Mucosa of descending colon (tissue), 3 donors: ENCODE results near the gene COQ8A. TPM values are rescaled to one million over a fixed set of nuclear protein-coding genes. Genes with fewer than 3 reads are reported as not detected.

Experiments used
- ATAC-seq: fragments of 200-7000 bp; cut with Tn5 transposase; one replicate; pipeline ENCODE4 v1.9.1; 2020; ENCODE audit warnings: mild to moderate bottlenecking, moderate library complexity
- DNase-seq, 3 donors: peaks; one replicate each; pipeline ENCODE4 v3.0.0-alpha.2; 2020
- H3K36me3 ChIP-seq: fragments of 200-600 bp; one replicate; pipeline ENCODE4 v1.8.0; 2021; ENCODE audit warnings: low read depth, mild to moderate bottlenecking
- H3K4me1 ChIP-seq: fragments of 200-600 bp; one replicate; pipeline ENCODE4 v1.8.0; 2021; ENCODE audit warnings: low read depth, mild to moderate bottlenecking
- H3K4me3 ChIP-seq: fragments of 200-600 bp; one replicate; pipeline ENCODE4 v1.8.0; 2021; ENCODE audit warnings: mild to moderate bottlenecking
- H3K9me3 ChIP-seq: fragments of 200-600 bp; one replicate; pipeline ENCODE4 v1.8.0; 2021; ENCODE audit warnings: mild to moderate bottlenecking
- intact Hi-C, 2 donors: fragments of 100-400 bp; cut with DNase I in 1 of 2; cut with micrococcal nuclease in 1 of 2; formaldehyde crosslinking; loops; one replicate each; pipeline versions ENCODE4 v1.11.0 to v1.11.1; 2022; cut with DNase I, micrococcal nuclease
- total RNA-seq, 3 donors: library from RNA; stranded (reverse); fragmentation: NEBNext Ultra II Directional in 2 of 3; extraction: Animal tissue kit (Norgen Biotek cat#: 25700) in 2 of 3; gene quantifications; one replicate each; pipeline versions ENCODE4 v1.2.1 to v1.2.4, GENCODE V29; 2021 to 2023
- TF ChIP-seq, protein P1 (sequence below): fragments of 200-600 bp; IDR thresholded peaks from one replicate; pipeline ENCODE4 v1.8.0; 2022; ENCODE audit warnings: antibody characterized with exemption, mild to moderate bottlenecking
- donor health status: DM: no; HTN: no; CAD: no; lungs with moderate emphysema.
- donor health status: DM: no; HTN: no; CAD: no.
- donor health status: DM: no; HTN: yes; CAD: no.

COQ8A gene
- total RNA-seq, 3 donors from 2014 or later: 47.3 to 77.9 (median 67.1) TPM

DNA sequence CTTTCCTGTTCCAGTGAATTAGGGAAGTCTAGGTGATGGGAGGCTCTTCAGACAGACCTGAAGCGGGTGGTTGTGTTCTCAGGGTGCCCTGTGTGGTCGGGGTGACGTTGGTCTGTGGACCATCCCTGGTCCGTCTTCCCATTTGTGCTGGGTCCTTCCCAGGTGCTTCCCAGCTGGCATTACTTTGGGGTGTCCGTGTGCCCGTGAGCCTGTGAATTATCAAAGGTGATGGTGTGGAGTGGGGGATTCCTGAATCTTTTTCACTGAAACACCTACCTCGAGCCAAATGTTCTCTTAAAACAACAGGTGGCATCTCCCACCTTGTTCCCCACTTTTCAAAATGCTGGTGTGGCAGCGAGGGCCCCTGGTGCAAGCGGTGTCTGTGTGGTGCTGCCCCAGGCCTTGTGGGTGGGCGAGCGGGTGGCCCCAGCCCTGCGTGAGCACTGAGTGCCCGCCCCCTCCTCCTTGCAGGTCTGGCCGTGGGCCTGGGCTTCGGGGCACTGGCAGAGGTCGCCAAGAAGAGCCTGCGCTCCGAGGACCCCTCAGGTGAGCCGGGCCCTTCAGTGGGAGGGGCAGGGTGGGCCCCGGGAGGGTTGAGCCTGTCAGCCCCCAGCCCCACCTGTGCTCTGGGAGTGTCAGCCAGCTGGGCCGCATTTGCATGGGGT, 37.0 kb downstream of the COQ8A start:
- DNase-seq: no peak
- Histone ChIP-seq H3K9me3 (no peaks in the 10 kb centered on the region), H3K4me1 (peaks cover 7% of the 10 kb centered on the region), H3K4me3 (no peak overlapping the region), H3K36me3 (no peaks in the 10 kb centered on the region)
- TF ChIP-seq, protein P1, sequence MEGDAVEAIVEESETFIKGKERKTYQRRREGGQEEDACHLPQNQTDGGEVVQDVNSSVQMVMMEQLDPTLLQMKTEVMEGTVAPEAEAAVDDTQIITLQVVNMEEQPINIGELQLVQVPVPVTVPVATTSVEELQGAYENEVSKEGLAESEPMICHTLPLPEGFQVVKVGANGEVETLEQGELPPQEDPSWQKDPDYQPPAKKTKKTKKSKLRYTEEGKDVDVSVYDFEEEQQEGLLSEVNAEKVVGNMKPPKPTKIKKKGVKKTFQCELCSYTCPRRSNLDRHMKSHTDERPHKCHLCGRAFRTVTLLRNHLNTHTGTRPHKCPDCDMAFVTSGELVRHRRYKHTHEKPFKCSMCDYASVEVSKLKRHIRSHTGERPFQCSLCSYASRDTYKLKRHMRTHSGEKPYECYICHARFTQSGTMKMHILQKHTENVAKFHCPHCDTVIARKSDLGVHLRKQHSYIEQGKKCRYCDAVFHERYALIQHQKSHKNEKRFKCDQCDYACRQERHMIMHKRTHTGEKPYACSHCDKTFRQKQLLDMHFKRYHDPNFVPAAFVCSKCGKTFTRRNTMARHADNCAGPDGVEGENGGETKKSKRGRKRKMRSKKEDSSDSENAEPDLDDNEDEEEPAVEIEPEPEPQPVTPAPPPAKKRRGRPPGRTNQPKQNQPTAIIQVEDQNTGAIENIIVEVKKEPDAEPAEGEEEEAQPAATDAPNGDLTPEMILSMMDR: no peak
- intact Hi-C loops: no loop called here
- no peak for ATAC-seq

DNA sequence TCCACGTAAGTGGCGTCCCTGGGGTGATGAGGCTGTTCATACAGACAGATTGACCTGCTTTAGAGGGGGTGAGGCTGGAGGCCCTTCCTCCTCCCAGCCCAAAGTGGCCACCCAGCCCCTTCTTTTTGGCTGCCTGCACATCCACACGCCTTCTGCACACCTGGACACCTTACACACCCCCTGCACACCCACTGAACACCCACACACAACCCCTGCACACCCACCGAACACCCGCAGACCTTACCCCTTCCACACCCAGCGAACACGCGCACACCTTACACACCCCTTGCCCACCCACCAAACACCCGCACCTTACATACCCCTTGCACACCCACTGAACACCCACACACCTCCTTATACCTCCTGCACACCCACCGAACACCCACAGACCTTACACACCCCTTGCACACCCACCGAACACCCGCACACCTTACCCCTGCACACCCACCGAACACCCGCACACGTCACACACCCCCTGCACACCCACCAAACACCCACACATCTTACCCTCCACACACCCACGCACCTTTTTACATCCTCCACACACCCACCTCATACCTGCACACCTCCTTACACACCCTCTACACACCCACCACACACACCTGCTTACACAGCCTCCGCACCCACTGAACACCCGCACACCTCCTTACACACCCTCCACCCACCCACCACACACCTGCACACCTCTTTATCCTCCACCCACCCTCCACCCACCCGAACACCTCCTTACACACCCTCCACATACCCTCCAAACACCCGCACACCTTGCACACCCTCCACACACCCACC, 37.7 kb downstream of the COQ8A start:
- no peak overlapping the region for H3K4me3 ChIP-seq
- TF ChIP-seq, protein P1: no peak
- intact Hi-C loops: no loop called here
- H3K9me3 ChIP-seq: no peaks in the 10 kb centered on the region
- H3K36me3 ChIP-seq: peaks cover 4% of the 10 kb centered on the region
- peaks cover 7% of the 10 kb centered on the region for H3K4me1 ChIP-seq
- DNase-seq: no peak
- ATAC-seq: no peak

DNA sequence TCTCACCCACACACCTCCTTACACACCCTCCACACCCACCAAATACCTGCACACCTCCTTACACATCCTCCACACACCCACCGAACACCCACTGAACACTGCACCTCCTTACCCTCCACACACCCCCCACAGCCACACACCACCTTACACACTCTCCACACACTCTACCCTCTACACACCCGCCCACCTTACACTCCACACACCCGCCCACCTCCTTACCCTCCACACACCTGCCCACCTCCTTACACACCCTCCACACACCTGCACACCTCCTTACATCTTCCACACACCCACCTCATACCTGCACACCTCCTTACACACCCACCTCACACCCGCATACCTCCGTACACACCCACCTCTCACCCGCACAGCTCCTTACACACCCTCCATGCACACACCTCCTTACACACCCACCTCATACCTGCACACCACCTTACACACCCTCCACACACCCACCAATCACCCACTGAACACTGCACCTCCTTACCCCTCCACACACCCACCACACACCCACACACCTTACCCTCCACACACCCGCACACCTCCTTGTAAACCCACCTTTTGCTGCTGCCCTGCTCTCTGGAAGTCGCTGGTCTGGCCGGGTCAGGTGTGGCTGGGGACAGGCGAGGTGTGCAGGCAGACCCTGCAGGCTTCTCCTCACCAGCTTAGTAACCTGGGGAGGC, 38.5 kb downstream of the COQ8A start:
- intact Hi-C loops: no loop called here
- DNase-seq (no peak), ATAC-seq (no peak)
- Histone ChIP-seq H3K36me3 (peaks cover 5% of the 10 kb centered on the region), H3K4me1 (peaks cover 4% of the 10 kb centered on the region), H3K4me3 (no peak overlapping the region), H3K9me3 (no peaks in the 10 kb centered on the region)
- TF ChIP-seq, protein P1: no peak

DNA sequence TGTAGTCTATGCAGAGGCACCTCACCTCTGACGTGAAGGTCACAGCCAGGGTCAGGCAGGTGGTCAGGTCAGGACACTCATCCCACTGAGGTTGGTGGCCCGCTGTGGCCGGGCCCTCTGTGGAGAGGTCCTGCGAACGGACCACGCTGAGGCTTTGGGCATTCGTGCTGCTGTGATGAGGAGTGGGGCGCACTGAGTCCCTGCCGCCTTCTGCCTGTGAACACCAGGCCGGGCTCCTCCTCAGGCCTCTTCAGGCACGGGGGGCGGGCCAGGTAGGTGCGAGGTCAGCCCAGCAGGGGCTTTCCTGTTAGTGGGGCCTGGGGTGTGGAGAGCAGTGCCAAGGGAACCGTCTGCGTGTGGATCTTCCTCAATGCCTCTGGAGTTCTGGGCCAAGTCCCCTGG, 39.0 kb downstream of the COQ8A start:
- peaks cover 5% of the 10 kb centered on the region for H3K36me3 ChIP-seq
- no peaks in the 10 kb centered on the region for H3K9me3 ChIP-seq

DNA sequence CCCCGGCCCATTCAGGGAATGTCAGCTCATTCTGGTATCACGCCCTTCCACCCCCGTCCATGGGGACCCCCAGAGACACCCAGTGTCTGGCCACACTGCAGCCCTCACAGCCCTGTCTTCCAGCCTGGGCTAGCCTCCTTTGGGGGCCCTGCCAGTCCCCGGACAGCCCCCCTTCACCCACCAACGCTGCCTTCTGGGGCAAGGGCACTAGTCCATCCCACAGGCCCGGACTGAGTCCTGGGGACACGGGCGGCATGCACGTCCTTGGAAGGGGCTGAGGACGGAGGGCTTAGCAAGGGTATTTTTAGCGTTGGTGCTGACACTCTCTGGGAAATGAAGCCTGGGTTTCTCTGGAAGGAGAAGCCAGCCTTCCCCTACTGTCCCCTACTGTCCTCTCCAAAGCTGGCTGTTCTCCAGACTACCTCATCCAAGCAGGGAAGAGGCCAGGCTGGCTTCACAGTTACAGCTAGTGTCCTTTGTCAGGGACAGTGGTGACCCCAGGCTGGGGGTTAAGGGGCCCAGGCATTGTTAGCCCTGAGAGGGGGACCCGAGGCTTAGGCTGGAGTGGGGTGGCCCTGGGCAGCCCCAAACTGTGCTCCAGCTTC, 39.5 kb downstream of the COQ8A start:
- Histone ChIP-seq H3K9me3 (no peaks in the 10 kb centered on the region), H3K4me1 (peaks cover 3% of the 10 kb centered on the region), H3K4me3 (no peak overlapping the region), H3K36me3 (peaks cover 5% of the 10 kb centered on the region)
- DNase-seq (no peak), ATAC-seq (no peak)
- TF ChIP-seq, protein P1: no peak
- intact Hi-C loops: no loop called here

More for the DNA sequence above, 39.0 kb downstream of the COQ8A start:
- TF ChIP-seq, protein P1: no peak
- DNase-seq (no peak), ATAC-seq (no peak)
- intact Hi-C loops: no loop called here
- Histone ChIP-seq H3K4me3 (no peak overlapping the region), H3K4me1 (peaks cover 4% of the 10 kb centered on the region)
